GM12875 (cell line): ENCODE measurements around the gene MPDZ.

Experiments
- H3K4me3 ChIP-seq: one replicate; pipeline ENCODE4 v1.5.1; 2011; ENCODE audit warnings: low read depth, low read length, control low read depth
- CTCF ChIP-seq: IDR thresholded peaks from 2 replicates; pipeline ENCODE4 v1.5.1; 2011; ENCODE audit warnings: low read depth, mild to moderate bottlenecking, control low read depth, inconsistent platforms, low read length, moderate library complexity, borderline replicate concordance; ENCODE audit not compliant: insufficient read depth

MPDZ gene

GRCh38 chr9:13061390-13061789, 218.1 kb downstream of the MPDZ start:
- TF ChIP-seq CTCF, result no peak
- H3K4me3 ChIP-seq, result no peak overlapping the region
